Astrocyte of the spinal cord (primary cell): ENCODE results near the gene BBX.
A peak's percentile ranks its signal among the peaks of the same experiment; 100 is the strongest.

ENCODE experiments used
- DNase-seq: peaks from one replicate; pipeline ENCODE4 v3.0.0; 2011; ENCODE audit warnings: low read depth, low spot score
- H3K4me3 ChIP-seq: 2 replicates; pipeline ENCODE4 v1.5.1; 2011; ENCODE audit warnings: low read depth, mild to moderate bottlenecking, low read length, moderate library complexity
- in situ Hi-C: cut with HindIII; loops from 2 replicates; pipeline ENCODE4 v1.10.0; 2017; ENCODE audit warnings: low sequenced_read_pairs
- TF ChIP-seq, protein P1 (sequence below): IDR thresholded peaks from 2 replicates; pipeline ENCODE4 v1.5.1; 2012; ENCODE audit warnings: low read depth, mild to moderate bottlenecking, low read length, inconsistent platforms

The BBX gene

DNA sequence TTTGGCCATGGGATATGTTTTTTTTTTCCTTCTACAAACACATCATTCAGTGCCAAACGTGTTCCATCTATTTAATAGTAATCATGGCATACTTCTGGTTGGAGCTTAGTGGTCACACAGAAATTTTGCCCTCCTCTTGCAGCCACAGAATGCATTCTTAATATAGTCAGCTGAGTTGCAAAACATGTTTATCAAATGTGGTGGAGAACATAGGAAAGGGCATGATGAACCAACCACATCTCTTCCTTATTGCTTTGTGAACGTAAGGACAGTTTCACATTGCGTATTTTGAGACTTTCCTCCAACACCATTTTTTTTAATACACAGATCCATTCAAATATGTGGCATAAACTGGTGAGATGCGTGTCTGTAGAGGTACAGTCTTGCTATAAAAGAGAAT lies 106.8 kb downstream of the BBX start:
- in situ Hi-C loops: no loop called here
- H3K4me3 ChIP-seq: no peak overlapping the region
- TF ChIP-seq, protein P1, sequence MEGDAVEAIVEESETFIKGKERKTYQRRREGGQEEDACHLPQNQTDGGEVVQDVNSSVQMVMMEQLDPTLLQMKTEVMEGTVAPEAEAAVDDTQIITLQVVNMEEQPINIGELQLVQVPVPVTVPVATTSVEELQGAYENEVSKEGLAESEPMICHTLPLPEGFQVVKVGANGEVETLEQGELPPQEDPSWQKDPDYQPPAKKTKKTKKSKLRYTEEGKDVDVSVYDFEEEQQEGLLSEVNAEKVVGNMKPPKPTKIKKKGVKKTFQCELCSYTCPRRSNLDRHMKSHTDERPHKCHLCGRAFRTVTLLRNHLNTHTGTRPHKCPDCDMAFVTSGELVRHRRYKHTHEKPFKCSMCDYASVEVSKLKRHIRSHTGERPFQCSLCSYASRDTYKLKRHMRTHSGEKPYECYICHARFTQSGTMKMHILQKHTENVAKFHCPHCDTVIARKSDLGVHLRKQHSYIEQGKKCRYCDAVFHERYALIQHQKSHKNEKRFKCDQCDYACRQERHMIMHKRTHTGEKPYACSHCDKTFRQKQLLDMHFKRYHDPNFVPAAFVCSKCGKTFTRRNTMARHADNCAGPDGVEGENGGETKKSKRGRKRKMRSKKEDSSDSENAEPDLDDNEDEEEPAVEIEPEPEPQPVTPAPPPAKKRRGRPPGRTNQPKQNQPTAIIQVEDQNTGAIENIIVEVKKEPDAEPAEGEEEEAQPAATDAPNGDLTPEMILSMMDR: no peak
- peak; percentile 19 for DNase-seq

DNA sequence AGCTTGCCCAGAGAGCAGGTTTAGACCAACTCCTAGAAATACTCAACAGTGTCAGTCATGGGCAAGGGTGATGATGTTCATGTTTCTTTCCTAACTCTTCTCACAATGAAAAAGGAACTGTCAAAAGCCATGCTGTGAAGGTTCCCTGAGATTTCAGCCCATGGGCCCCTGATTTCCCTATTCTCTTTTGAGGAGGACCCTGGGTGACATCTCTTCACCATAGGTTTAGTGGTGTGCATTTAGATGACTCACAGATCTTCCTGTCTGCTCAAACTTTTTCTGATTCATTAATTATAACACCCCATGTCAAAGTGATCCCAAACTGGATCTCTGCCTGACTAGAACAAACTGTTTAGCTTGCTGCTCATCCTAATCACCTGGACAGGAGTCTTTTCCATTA lies 108.0 kb downstream of the BBX start:
- TF ChIP-seq, protein P1: no peak
- in situ Hi-C loops: no loop called here
- H3K4me3 ChIP-seq: no peak overlapping the region
- DNase-seq: no peak

DNA sequence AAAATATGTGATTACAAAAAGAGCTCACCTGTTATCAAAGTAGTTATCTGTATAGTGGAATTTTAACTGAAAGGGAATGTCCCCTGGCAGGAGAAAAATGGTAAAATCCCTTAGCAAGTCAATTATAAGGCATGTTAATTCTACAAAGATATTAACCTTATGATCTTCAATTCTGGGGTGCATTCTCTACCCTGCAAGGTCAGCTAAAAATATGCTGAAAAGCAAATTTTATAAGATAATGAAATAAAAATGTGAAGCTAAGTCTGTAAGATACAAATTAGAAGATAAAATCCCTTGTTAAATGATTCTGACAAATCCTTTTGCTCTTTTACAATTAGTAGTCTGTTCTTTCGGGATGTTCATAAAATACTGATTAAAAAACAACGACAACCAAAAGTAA lies 109.8 kb downstream of the BBX start:
- H3K4me3 ChIP-seq: no peak overlapping the region
- TF ChIP-seq, protein P1: no peak
- in situ Hi-C loops: no loop called here
- no peak for DNase-seq

DNA sequence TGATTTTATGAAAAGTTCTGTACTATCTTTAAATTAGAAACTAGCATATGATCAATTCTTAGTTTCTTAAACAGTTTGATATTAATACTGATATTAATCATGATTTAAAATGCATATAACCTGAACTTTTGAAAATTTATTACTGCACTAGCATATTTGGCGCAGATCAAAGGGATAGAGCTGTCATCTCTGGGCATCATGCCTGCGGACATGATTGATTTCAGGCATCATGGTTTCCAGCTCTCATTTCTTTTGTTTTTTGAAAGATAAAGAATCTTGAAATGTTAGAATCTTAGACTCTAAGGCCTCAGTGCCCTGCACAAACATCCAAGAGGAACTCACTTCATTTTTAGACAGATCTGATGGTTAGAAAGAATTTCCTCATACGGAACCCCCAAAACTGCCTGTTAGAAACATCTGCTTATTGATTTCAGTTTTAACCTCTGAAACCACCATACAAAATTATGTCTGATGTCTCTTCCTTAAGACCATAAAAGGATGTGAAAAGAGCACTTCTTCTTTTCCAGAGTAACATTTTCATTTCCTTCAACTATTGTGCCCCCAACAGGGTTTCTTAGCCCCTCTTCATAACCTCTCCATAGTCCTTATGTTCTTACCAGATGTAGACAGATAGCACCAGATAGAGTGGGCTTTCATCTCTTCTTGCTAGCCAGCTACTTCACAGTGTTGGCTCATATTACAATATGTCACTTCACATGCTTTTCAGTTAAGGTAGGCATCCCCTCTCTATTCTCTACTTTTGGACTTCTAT lies 110.8 kb downstream of the BBX start:
- TF ChIP-seq, protein P1: no peak
- in situ Hi-C loops: no loop called here
- H3K4me3 ChIP-seq: no peak overlapping the region
- DNase-seq: no peak

DNA sequence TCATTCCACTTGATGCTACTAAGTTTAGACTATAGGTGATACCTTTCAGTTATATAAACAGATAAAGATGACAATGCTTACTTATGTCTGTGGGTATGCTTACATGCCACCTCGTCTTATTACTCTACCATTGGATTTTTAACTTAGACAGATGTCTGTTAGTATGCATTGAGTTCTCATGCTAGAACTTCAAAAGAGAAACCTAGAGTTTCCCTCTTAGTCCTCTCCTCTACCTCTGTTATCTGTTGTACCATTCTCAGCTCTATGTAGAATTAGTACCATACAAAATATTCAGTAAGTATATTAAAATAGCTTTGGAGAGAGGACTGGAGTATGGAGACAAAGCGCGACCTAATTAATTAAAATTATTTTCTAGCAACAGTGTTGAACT lies 111.3 kb downstream of the BBX start:
- no peak for DNase-seq
- TF ChIP-seq, protein P1: no peak
- no peak overlapping the region for H3K4me3 ChIP-seq
- in situ Hi-C loops: no loop called here

DNA sequence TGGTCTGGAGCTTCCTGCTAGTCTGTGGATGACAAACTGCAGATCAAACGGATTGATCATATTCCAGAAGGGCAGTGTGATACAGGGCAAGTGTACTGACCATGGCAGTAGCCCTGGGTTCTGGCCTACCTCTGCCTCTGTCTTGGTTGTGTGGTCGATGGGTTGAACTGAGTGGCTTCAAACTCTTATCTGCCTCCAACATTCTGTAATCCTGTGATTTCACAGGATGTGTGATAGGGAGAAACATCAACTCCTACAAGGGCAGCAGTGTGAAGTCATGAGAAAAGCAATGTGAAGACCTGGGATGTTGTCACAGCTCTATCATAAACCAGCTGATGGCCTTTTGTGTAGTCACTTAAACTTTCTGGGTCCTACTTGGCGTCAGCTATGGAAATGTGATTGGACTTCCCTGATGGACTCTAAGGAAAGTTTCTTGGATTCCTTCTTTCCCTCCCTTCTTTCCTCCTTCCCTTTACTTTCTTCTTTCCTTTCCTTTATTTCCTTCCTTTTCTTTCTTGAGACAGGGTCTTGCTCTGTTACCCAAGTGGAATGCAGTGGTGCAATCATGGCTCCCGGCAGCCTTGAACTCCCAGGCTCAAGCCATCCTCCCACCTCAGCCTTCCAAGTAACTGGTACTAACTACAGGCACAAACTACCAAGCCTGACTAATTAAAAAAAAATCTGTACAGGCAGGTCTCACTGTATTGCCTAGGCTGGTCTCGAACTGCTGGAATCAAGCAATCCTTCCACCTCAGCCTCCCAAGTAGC lies 114.8 kb downstream of the BBX start:
- in situ Hi-C loops: no loop called here
- TF ChIP-seq, protein P1: no peak
- H3K4me3 ChIP-seq: no peak overlapping the region
- no peak for DNase-seq
